Measurements from ENCODE around the gene SDSL. TPM values are rescaled to one million over a fixed set of nuclear protein-coding genes. Genes with fewer than 3 reads are reported as not detected.

SDSL gene
- total RNA-seq (2013; cell fraction: nucleolus; rRNA removed): not detected in 2 replicates
- total RNA-seq (2014; rRNA removed) (1.2 and 1.6 TPM in 2 replicates), total RNA-seq (2014; rRNA removed; fragmentation: Illumina TruSeq; extraction: Trizol) (0.27 and 1.2 TPM in 2 replicates), total RNA-seq (2021) (1.3 and 1.5 TPM in 2 replicates), polyA plus RNA-seq (2011; rRNA removed) (0.65 and 1.7 TPM in 2 replicates), polyA plus RNA-seq (2014; fragmentation: Illumina TruSeq; extraction: Trizol) (0.25 TPM in 1 of 2 replicates, not detected in the other), polyA plus RNA-seq (2014; fragmentation: Nextera tagmentation; extraction: Ambion mirVana) (under 1 TPM; 0.18 to 0.49 TPM), polyA plus RNA-seq (2014; rRNA removed) (0.72 and 1.2 TPM in 2 replicates), polyA plus RNA-seq (2016; fragmentation: Nextera tagmentation; extraction: Ambion mirVana) (1 to 10 TPM; 4.1 to 4.4 TPM), polyA minus RNA-seq (2011; rRNA and poly(A)+ RNA removed) (0.59 and 1.4 TPM in 2 replicates), Bru-seq, nascent RNA (percentile 40 among the genes with signal in this experiment), BruChase-seq, experiment 1, labeled RNA remaining after a 6-hour chase (percentile 29 among the genes with signal in this experiment), BruChase-seq, experiment 2, labeled RNA remaining after a 2-hour chase (percentile 28 among the genes with signal in this experiment)
- polyA plus RNA-seq (2011; ENCODE audit: low read depth): 0.37 TPM
- polyA plus RNA-seq (2011; cell fraction: cytosol; rRNA removed): 3.4 and 5.9 TPM in 2 replicates
- 1.5 and 2.4 TPM in 2 replicates for polyA plus RNA-seq (2011; cell fraction: nucleus; rRNA removed)
- polyA plus RNA-seq (2012): 0.68 and 0.91 TPM in 2 replicates
- polyA minus RNA-seq (2011; cell fraction: cytosol; rRNA and poly(A)+ RNA removed): 1.5 and 2.1 TPM in 2 replicates
- 1.6 and 1.9 TPM in 2 replicates for polyA minus RNA-seq (2011; cell fraction: nucleus; rRNA and poly(A)+ RNA removed)
- long read RNA-seq, experiment 1, transcript SDSL-202 (8 exons, 1,449 nt): major isoform, 8 of 10 reads
- long read RNA-seq, experiment 1, partial matches to known transcripts: 1 of 10 reads
- long read RNA-seq, experiment 1, other reads (novel, unspliced or antisense): 1 of 10 reads
- long read RNA-seq, experiment 2, transcript SDSL-202 (8 exons, 1,449 nt): major isoform, 5 of 7 reads
- long read RNA-seq, experiment 2, partial matches to known transcripts: 0 of 7 reads
- long read RNA-seq, experiment 2, other reads (novel, unspliced or antisense): 2 of 7 reads

- no peaks in the 10 kb centered on the region for H3K27me3 ChIP-seq (replicated peaks in 1 of 2; ENCODE audit: control insufficient read depth in 2 of 2, insufficient read depth in 2 of 2, low read length in 1 of 2)
- H3K36me3 ChIP-seq (ENCODE audit: control insufficient read depth in 2 of 2, insufficient read depth in 2 of 2, low read length in 1 of 2): no peaks in the 10 kb centered on the region
- H3K9ac ChIP-seq (ENCODE audit: control insufficient read depth, insufficient read depth, low read length): peak within 1 kb of the TSS; percentile 73
- no peaks in the 10 kb centered on the region for H3K79me2 ChIP-seq (ENCODE audit: control insufficient read depth, insufficient read depth, low read length)
- ATAC-seq: peak; percentile 95
- no TSS peak for BruUV-seq (replicated peaks)
- peak; percentile 76 for DNase-seq (ENCODE audit: low read depth, low spot score)
- H3K9me3 ChIP-seq (replicated peaks; ENCODE audit: control insufficient read depth, insufficient read depth, low read length): no peaks in the 10 kb centered on the region
- RAD21 ChIA-PET (ENCODE audit: unreplicated experiment): interaction anchor here (0.6 to 1.3 kb wide), 8 partner anchors 17 to 235 kb away, joined by 3 to 4 read pairs (median 3); no protein-coding TSS in a partner anchor
- H3K4me3 ChIP-seq: peak within 1 kb of the TSS; percentile 63
- POLR2A ChIA-PET: interaction anchor here (1.0 to 1.3 kb wide), 2 partner anchors 96 to 216 kb away, joined by 3 to 4 read pairs; no protein-coding TSS in a partner anchor
- H2AFZ ChIP-seq (ENCODE audit: control insufficient read depth, low read depth, low read length): peak within 1 kb of the TSS; percentile 35
- peak within 1 kb of the TSS; percentile 23; the same call in 1 of the 2 replicates for H3K27ac ChIP-seq (ENCODE audit: control insufficient read depth, insufficient read depth)
- CTCF ChIA-PET: interaction anchor here (0.5 to 1.6 kb wide), 15 partner anchors 18 to 457 kb away, joined by 3 to 10 read pairs (median 3); no protein-coding TSS in a partner anchor
- WGBS (ENCODE audit: insufficient coverage, insufficient replicate concordance, low lambda C conversion rate, missing lambda C conversion rate): 20% methylated on average over 13 of the region's 13 CpGs
- FAIRE-seq: peak; percentile 92
- intact Hi-C loops (cut with micrococcal nuclease; ENCODE audit: unreplicated experiment) (loop anchor here (1.0 to 5.0 kb wide), 2 partner anchors 110 to 235 kb away; partner anchors contain the start of genes DDX54 and RITA1), in situ Hi-C loops (cut with MboI) (loop anchor here (5.0 kb wide), 1 partner anchor 225 kb away; no protein-coding TSS in a partner anchor)
- SMC1A ChIA-PET (ENCODE audit: uncharacterized antibody, unreplicated experiment): interaction anchor here (0.8 to 2.9 kb wide), 5 partner anchors 106 to 236 kb away, joined by 3 to 8 read pairs (median 3); no protein-coding TSS in a partner anchor
- peak within 1 kb of the TSS; percentile 64 for H3K4me2 ChIP-seq (ENCODE audit: control insufficient read depth, insufficient read depth)
- H4K20me1 ChIP-seq (ENCODE audit: control insufficient read depth, insufficient read depth): no peaks in the 10 kb centered on the region
- H3K4me1 ChIP-seq (ENCODE audit: control insufficient read depth, insufficient read depth, low read length): peaks cover 10% of the 10 kb centered on the region
- TF ChIP-seq FOXK2 (IDR thresholded peaks at IDR 0.05) (peak; percentile 72; the same call in 1 of the 2 replicates), EP300 (IDR thresholded peaks at IDR 0.05; ENCODE audit: borderline replicate concordance in 1 of 2, control insufficient read depth in 1 of 2, low read depth in 2 of 2, low read length in 2 of 2) (peak in 1 of 2 experiments; percentile 28; a peak in 1 of 4 replicates), DPF2 (IDR thresholded peaks at IDR 0.05) (peak; percentile 80; the same call in 1 of the 2 replicates), TCF12 (IDR thresholded peaks at IDR 0.05; ENCODE audit: low read depth, low read length) (0 out of 2 replicates have a peak, but pooled peaks have one; percentile 4), EED (IDR thresholded peaks at IDR 0.05; ENCODE audit: low read depth) (peak; percentile 59; the same call in 1 of the 2 replicates), POLR2AphosphoS5 (IDR thresholded peaks at IDR 0.05; ENCODE audit: low read length) (0 out of 2 replicates have a peak, but pooled peaks have one; percentile 53), CTCF (IDR thresholded peaks at IDR 0.05 in 2 of 3, conservative IDR thresholded peaks at IDR 0.05 in 1 of 3; ENCODE audit: control insufficient read depth in 2 of 3, extremely low read depth in 1 of 3, insufficient read depth in 1 of 3, low read depth in 3 of 3, low read length in 3 of 3) (no peak), SKIL (IDR thresholded peaks at IDR 0.05; ENCODE audit: low read depth, poor library complexity, severe bottlenecking) (peak; percentile 30)
Observed at GRCh38 chr12:113422030-113422885, at the start of gene SDSL. SDSL (plus strand) TSS chr12:113422380; CDS start chr12:113427983, 5,603 bp downstream.
